ENCODE data around the gene CEP152. TPM values are rescaled to one million over a fixed set of nuclear protein-coding genes. Genes with fewer than 3 reads are reported as not detected.

Gene CEP152
- total and polyA plus RNA-seq, 4 donors, result 3.6 to 6.6 (median 5.2) TPM

DNA sequence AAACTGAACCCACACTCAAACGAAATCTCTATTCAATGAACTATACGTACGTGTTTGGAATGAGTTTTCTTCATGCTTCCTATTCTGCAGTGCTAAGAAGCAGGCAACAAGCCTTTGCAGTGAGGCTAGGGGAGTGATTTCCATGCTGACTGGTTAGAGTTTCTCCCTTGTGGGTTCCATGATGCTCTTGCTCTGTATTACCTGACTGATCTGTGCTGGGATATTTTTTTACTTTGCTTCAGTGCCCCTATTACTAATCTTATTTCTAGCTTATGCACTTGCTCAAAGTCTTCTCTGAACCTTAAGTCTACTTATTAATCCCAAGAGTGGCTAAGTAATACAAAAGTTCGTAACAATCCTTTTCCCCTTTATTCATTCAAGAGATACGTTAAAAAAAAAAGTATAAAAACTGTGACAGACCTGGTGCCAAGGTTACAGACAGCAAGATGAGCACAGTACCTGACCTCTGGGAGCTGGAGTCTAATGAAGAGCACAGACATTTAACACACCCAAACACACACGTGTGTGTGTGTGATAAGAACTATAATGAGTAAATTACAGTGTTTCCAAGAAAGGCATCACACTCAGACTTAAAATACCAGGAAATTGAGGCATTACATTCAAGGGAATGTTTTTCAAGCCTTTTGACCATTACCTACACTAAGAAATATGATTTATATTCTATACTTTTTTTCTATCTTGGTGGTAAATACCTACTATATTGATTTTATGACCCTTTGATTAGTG lies 114.9 kb downstream of the CEP152 start:
- H3K27me3 ChIP-seq (ENCODE audit: control insufficient read depth, insufficient read depth, low read length), result no peaks in the 10 kb centered on the region
- no peaks in the 10 kb centered on the region for H3K9me3 ChIP-seq (ENCODE audit: control insufficient read depth, insufficient read depth, low read length)
- H3K4me3 ChIP-seq (ENCODE audit: low read depth, low read length), result no peak overlapping the region
- DNase-seq (ENCODE audit: low read depth in 4 of 6, low spot score in 6 of 6), result peak in 1 of 6 donors; percentile 55
- no peaks in the 10 kb centered on the region for H3K36me3 ChIP-seq (ENCODE audit: control insufficient read depth, insufficient read depth, low read length)
- 100% methylated on average over 1 of the region's 6 CpGs for WGBS (ENCODE audit: insufficient coverage)
- no peaks in the 10 kb centered on the region for H3K4me1 ChIP-seq (ENCODE audit: control insufficient read depth, insufficient read depth, low read length)
- H3K27ac ChIP-seq (ENCODE audit: low read depth, low read length), result no peak overlapping the region

- Histone ChIP-seq H3K9me3 (ENCODE audit: control insufficient read depth, insufficient read depth, low read length) (no peaks in the 10 kb centered on the region), H3K36me3 (ENCODE audit: control insufficient read depth, insufficient read depth, low read length) (no peaks in the 10 kb centered on the region), H3K4me3 (ENCODE audit: low read depth, low read length) (no peak overlapping the region), H3K27ac (ENCODE audit: low read depth, low read length) (no peak overlapping the region), H3K27me3 (ENCODE audit: control insufficient read depth, insufficient read depth, low read length) (no peaks in the 10 kb centered on the region), H3K4me1 (ENCODE audit: control insufficient read depth, insufficient read depth, low read length) (no peaks in the 10 kb centered on the region)
- DNase-seq (ENCODE audit: low read depth in 4 of 6, low spot score in 6 of 6), result no peak
Measured at GRCh38 chr15:48695088-48695826, 115.6 kb downstream of the CEP152 start.

GRCh38 chr15:48693484-48693883 lies 117.4 kb downstream of the CEP152 start:
- H3K27ac ChIP-seq (ENCODE audit: low read depth, low read length), result no peak overlapping the region
- H3K4me1 ChIP-seq (ENCODE audit: control insufficient read depth, insufficient read depth, low read length), result no peaks in the 10 kb centered on the region

GRCh38 chr15:48688493-48688892 lies 122.4 kb downstream of the CEP152 start:
- Histone ChIP-seq H3K36me3 (ENCODE audit: control insufficient read depth, insufficient read depth, low read length) (no peaks in the 10 kb centered on the region), H3K27ac (ENCODE audit: low read depth, low read length) (no peak overlapping the region), H3K9me3 (ENCODE audit: control insufficient read depth, insufficient read depth, low read length) (peaks cover 4% of the 10 kb centered on the region), H3K4me3 (ENCODE audit: low read depth, low read length) (no peak overlapping the region), H3K4me1 (ENCODE audit: control insufficient read depth, insufficient read depth, low read length) (no peaks in the 10 kb centered on the region), H3K27me3 (ENCODE audit: control insufficient read depth, insufficient read depth, low read length) (no peaks in the 10 kb centered on the region)
- WGBS (ENCODE audit: insufficient coverage), result no CpG with 5 or more reads among the region's 2 CpGs
- DNase-seq (ENCODE audit: low read depth in 4 of 6, low spot score in 6 of 6), result no peak

More at GRCh38 chr15:48693484-48693883, 117.4 kb downstream of the CEP152 start:
- Histone ChIP-seq H3K36me3 (ENCODE audit: control insufficient read depth, insufficient read depth, low read length) (no peaks in the 10 kb centered on the region), H3K9me3 (ENCODE audit: control insufficient read depth, insufficient read depth, low read length) (peaks cover under 1% of the 10 kb centered on the region), H3K4me3 (ENCODE audit: low read depth, low read length) (no peak overlapping the region), H3K27me3 (ENCODE audit: control insufficient read depth, insufficient read depth, low read length) (no peaks in the 10 kb centered on the region)
- no peak for DNase-seq (ENCODE audit: low read depth in 4 of 6, low spot score in 6 of 6)

Other genes with a start within 250 kb of the CEP152 start
- 100 to 1,000 TPM; 189 to 249 TPM for gene FBN1, start 165.4 kb downstream of the CEP152 start, total RNA-seq
- gene FBN1, start 165.4 kb downstream of the CEP152 start, polyA plus RNA-seq (ENCODE audit: insufficient read length in 2 of 2), result 10 to 100 TPM; 33.3 to 51.1 TPM
- gene EID1, start 67.1 kb upstream of the CEP152 start, total RNA-seq, result 100 to 1,000 TPM; 241 to 470 TPM
- gene EID1, start 67.1 kb upstream of the CEP152 start, polyA plus RNA-seq (ENCODE audit: insufficient read length in 2 of 2), result 100 to 1,000 TPM; 358 to 413 TPM
- 10 to 100 TPM; 11.0 to 30.8 TPM for gene SHC4, start 152.8 kb upstream of the CEP152 start, total RNA-seq
- gene SHC4, start 152.8 kb upstream of the CEP152 start, polyA plus RNA-seq (ENCODE audit: insufficient read length in 2 of 2), result 10 to 100 TPM in 1 of 2 donors, 1 to 10 TPM in 1; 8.8 to 10.5 TPM
- 100 to 1,000 TPM in 1 of 2 donors, 10 to 100 TPM in 1; 81.2 to 169 TPM for gene SECISBP2L, start 235.4 kb upstream of the CEP152 start, total RNA-seq
- 10 to 100 TPM; 62.1 to 90.3 TPM for gene SECISBP2L, start 235.4 kb upstream of the CEP152 start, polyA plus RNA-seq (ENCODE audit: insufficient read length in 2 of 2)